ENCODE data around the gene ANKRD18B.
"Not testable (repeated sequence)": the region's sequence is repeated elsewhere in the genome, so short reads cannot be mapped to it uniquely, and the experiment has no call there.

ANKRD18B gene

DNA sequence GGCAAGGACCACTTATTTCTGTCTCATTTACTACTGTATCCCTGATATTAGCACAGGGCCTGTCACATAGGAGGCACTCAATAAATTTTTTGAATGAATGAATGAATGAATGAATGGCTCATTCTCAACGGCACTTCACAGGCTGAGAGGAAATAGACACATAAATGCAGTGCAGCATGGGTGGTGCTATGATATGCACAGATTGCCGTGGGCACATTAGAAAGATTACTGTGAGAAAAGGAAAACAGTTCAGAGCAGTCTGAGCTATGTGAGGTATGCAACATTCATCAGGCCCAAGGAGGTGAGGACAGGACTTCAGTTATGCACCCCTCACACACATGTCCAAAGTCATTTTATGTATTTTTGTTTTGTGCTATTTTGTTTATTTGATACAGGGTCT, 43.9 kb upstream of the ANKRD18B start:
- no peaks in the 10 kb centered on the region for H3K27me3 ChIP-seq (replicated peaks; ENCODE audit: insufficient read depth, low read length)
- no peaks in the 10 kb centered on the region for H3K79me2 ChIP-seq (ENCODE audit: low read length)
- no peak overlapping the region for H3K4me2 ChIP-seq (ENCODE audit: low read depth, low read length)
- no peak overlapping the region for H2AFZ ChIP-seq (ENCODE audit: low read length)
- H3K9me2 ChIP-seq (replicated peaks; ENCODE audit: insufficient read depth, low read length), result no peaks in the 10 kb centered on the region
- no peak for DNase-seq
- no peak overlapping the region for H3K4me3 ChIP-seq (ENCODE audit: low read length)
- H3F3A ChIP-seq (ENCODE audit: insufficient read depth, low read length), result no peaks in the 10 kb centered on the region
- H3K4me1 ChIP-seq (ENCODE audit: low read length), result no peaks in the 10 kb centered on the region
- no peaks in the 10 kb centered on the region for H3K9me3 ChIP-seq (replicated peaks; ENCODE audit: insufficient read depth, low read length)
- TF ChIP-seq, protein P1, sequence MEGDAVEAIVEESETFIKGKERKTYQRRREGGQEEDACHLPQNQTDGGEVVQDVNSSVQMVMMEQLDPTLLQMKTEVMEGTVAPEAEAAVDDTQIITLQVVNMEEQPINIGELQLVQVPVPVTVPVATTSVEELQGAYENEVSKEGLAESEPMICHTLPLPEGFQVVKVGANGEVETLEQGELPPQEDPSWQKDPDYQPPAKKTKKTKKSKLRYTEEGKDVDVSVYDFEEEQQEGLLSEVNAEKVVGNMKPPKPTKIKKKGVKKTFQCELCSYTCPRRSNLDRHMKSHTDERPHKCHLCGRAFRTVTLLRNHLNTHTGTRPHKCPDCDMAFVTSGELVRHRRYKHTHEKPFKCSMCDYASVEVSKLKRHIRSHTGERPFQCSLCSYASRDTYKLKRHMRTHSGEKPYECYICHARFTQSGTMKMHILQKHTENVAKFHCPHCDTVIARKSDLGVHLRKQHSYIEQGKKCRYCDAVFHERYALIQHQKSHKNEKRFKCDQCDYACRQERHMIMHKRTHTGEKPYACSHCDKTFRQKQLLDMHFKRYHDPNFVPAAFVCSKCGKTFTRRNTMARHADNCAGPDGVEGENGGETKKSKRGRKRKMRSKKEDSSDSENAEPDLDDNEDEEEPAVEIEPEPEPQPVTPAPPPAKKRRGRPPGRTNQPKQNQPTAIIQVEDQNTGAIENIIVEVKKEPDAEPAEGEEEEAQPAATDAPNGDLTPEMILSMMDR (IDR thresholded peaks at IDR 0.05; ENCODE audit: low read length), result no peak
- TF ChIP-seq EZH2phosphoT487 (IDR thresholded peaks at IDR 0.05; ENCODE audit: low read length), result no peak
- no peak for TF ChIP-seq EZH2 (optimal IDR thresholded peaks at IDR 0.05; ENCODE audit: low read depth, low read length)
- H3K36me3 ChIP-seq (replicated peaks; ENCODE audit: insufficient read depth, low read length), result no peaks in the 10 kb centered on the region
- H4K20me1 ChIP-seq (ENCODE audit: insufficient read depth, low read length), result no peaks in the 10 kb centered on the region
- H3K9ac ChIP-seq (ENCODE audit: low read length), result no peak overlapping the region
- H3K27ac ChIP-seq (ENCODE audit: low read length), result no peak overlapping the region

DNA sequence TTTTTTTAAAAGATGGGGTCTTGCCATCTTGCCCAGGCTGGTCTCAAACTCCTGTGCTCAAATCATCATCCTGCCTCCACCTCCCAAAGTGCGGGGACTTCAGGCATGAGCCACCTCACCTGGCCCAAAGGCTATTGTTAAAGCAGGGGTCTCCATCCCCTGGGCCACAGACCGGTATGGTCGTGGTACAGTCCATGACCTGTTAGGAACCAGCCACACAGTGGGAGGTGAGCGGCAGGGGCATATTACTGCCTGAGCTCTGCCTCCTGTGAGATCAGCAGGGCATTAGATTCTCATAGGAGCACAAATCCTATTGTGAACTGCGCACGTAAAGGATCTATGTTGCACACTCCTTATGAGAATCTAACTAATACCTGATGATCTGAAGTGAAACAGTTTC, 43.1 kb upstream of the ANKRD18B start:
- no peaks in the 10 kb centered on the region for H3K36me3 ChIP-seq (replicated peaks; ENCODE audit: insufficient read depth, low read length)
- H2AFZ ChIP-seq (ENCODE audit: low read length), result no peak overlapping the region
- H3K4me2 ChIP-seq (ENCODE audit: low read depth, low read length), result no peak overlapping the region
- no peaks in the 10 kb centered on the region for H3K9me2 ChIP-seq (replicated peaks; ENCODE audit: insufficient read depth, low read length)
- H3K27ac ChIP-seq (ENCODE audit: low read length), result no peak overlapping the region
- H3K9me3 ChIP-seq (replicated peaks; ENCODE audit: insufficient read depth, low read length), result no peaks in the 10 kb centered on the region
- H4K20me1 ChIP-seq (ENCODE audit: insufficient read depth, low read length), result no peaks in the 10 kb centered on the region
- no peaks in the 10 kb centered on the region for H3F3A ChIP-seq (ENCODE audit: insufficient read depth, low read length)
- no peak overlapping the region for H3K9ac ChIP-seq (ENCODE audit: low read length)
- H3K79me2 ChIP-seq (ENCODE audit: low read length), result no peaks in the 10 kb centered on the region
- no peaks in the 10 kb centered on the region for H3K27me3 ChIP-seq (replicated peaks; ENCODE audit: insufficient read depth, low read length)
- DNase-seq, result no peak
- no peak overlapping the region for H3K4me3 ChIP-seq (ENCODE audit: low read length)
- TF ChIP-seq EZH2 (optimal IDR thresholded peaks at IDR 0.05; ENCODE audit: low read depth, low read length) (no peak), EZH2phosphoT487 (IDR thresholded peaks at IDR 0.05; ENCODE audit: low read length) (no peak)
- TF ChIP-seq, protein P1 (IDR thresholded peaks at IDR 0.05; ENCODE audit: low read length), result no peak
- no peaks in the 10 kb centered on the region for H3K4me1 ChIP-seq (ENCODE audit: low read length)

GRCh38 chr9:33485312-33485711, 38.7 kb upstream of the ANKRD18B start:
- H3F3A ChIP-seq (ENCODE audit: insufficient read depth, low read length); H3K9me2 ChIP-seq (replicated peaks; ENCODE audit: insufficient read depth, low read length); H3K27me3 ChIP-seq (replicated peaks; ENCODE audit: insufficient read depth, low read length); H3K9me3 ChIP-seq (replicated peaks; ENCODE audit: insufficient read depth, low read length); H3K27ac ChIP-seq (ENCODE audit: low read length); H2AFZ ChIP-seq (ENCODE audit: low read length); H3K4me2 ChIP-seq (ENCODE audit: low read depth, low read length); H4K20me1 ChIP-seq (ENCODE audit: insufficient read depth, low read length); H3K79me2 ChIP-seq (ENCODE audit: low read length); DNase-seq; H3K9ac ChIP-seq (ENCODE audit: low read length); H3K4me1 ChIP-seq (ENCODE audit: low read length); H3K4me3 ChIP-seq (ENCODE audit: low read length); H3K36me3 ChIP-seq (replicated peaks; ENCODE audit: insufficient read depth, low read length): not testable (repeated sequence)

DNA sequence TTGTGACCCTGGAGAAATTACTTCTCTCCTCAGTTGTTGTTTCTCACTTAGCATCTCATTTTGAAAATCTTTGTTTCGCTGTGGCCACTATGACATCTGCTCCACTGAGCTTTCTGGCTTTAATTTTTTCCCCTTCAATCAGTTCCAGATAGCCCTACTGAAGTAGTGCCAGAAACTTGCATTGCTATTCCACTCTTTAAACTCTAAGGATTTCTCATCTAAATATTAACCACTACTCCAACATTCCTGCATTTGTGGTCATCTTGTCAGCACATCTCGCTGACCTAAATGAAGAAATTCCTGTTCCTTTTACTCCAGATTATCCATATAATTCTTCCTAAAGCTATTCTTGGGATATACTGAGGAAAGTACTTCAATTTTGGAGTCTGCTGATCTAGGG, 35.0 kb upstream of the ANKRD18B start:
- H3K27me3 ChIP-seq (replicated peaks; ENCODE audit: insufficient read depth, low read length), result no peaks in the 10 kb centered on the region
- H3K9ac ChIP-seq (ENCODE audit: low read length), result no peak overlapping the region
- H3F3A ChIP-seq (ENCODE audit: insufficient read depth, low read length), result no peaks in the 10 kb centered on the region
- H3K27ac ChIP-seq (ENCODE audit: low read length), result no peak overlapping the region
- H3K4me2 ChIP-seq (ENCODE audit: low read depth, low read length), result no peak overlapping the region
- TF ChIP-seq EZH2 (optimal IDR thresholded peaks at IDR 0.05; ENCODE audit: low read depth, low read length) (no peak), EZH2phosphoT487 (IDR thresholded peaks at IDR 0.05; ENCODE audit: low read length) (no peak)
- TF ChIP-seq, protein P1 (IDR thresholded peaks at IDR 0.05; ENCODE audit: low read length), result no peak
- H3K36me3 ChIP-seq (replicated peaks; ENCODE audit: insufficient read depth, low read length), result no peaks in the 10 kb centered on the region
- no peak overlapping the region for H2AFZ ChIP-seq (ENCODE audit: low read length)
- no peaks in the 10 kb centered on the region for H3K9me3 ChIP-seq (replicated peaks; ENCODE audit: insufficient read depth, low read length)
- H4K20me1 ChIP-seq (ENCODE audit: insufficient read depth, low read length), result no peaks in the 10 kb centered on the region
- no peaks in the 10 kb centered on the region for H3K4me1 ChIP-seq (ENCODE audit: low read length)
- H3K9me2 ChIP-seq (replicated peaks; ENCODE audit: insufficient read depth, low read length), result no peaks in the 10 kb centered on the region
- no peak for DNase-seq
- H3K4me3 ChIP-seq (ENCODE audit: low read length), result no peak overlapping the region
- H3K79me2 ChIP-seq (ENCODE audit: low read length), result no peaks in the 10 kb centered on the region

- not testable (repeated sequence) for H3K4me3 ChIP-seq (ENCODE audit: low read length); H3K4me2 ChIP-seq (ENCODE audit: low read depth, low read length); H3K79me2 ChIP-seq (ENCODE audit: low read length); H4K20me1 ChIP-seq (ENCODE audit: insufficient read depth, low read length); H3K4me1 ChIP-seq (ENCODE audit: low read length); H3K9ac ChIP-seq (ENCODE audit: low read length); H2AFZ ChIP-seq (ENCODE audit: low read length); H3K36me3 ChIP-seq (replicated peaks; ENCODE audit: insufficient read depth, low read length); H3K27ac ChIP-seq (ENCODE audit: low read length); H3K9me3 ChIP-seq (replicated peaks; ENCODE audit: insufficient read depth, low read length); DNase-seq; H3K9me2 ChIP-seq (replicated peaks; ENCODE audit: insufficient read depth, low read length); H3F3A ChIP-seq (ENCODE audit: insufficient read depth, low read length); H3K27me3 ChIP-seq (replicated peaks; ENCODE audit: insufficient read depth, low read length)
Measured at GRCh38 chr9:33493819-33494218, 30.2 kb upstream of the ANKRD18B start.
